ENCODE data around the gene PLS1.
"Not testable (repeated sequence)": the region's sequence is repeated elsewhere in the genome, so short reads cannot be mapped to it uniquely, and the experiment has no call there.

Gene PLS1

DNA sequence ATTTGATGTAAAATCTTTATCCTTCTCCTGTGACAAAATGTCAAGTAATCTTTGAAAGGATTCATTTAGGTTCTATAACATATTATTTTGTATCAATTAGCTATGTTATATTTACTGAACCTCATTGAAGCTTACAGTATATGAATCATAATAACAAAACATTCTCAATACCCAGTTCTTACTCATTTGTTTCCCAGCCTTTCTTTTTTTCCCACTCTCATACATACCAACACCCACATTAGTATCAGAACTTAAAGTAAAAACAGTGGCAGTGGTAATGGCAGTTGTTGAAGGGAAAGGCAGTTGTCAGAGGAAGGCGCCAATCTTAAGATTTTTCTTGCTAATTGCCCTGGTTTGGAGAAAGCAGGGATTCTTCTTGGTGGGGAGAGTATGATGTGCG is 94.4 kb downstream of the PLS1 start:
- no peak for DNase-seq (ENCODE audit: low spot score)
- Histone ChIP-seq H3K27ac (no peak overlapping the region), H3K4me3 (no peak overlapping the region)
- TF ChIP-seq, protein P1, sequence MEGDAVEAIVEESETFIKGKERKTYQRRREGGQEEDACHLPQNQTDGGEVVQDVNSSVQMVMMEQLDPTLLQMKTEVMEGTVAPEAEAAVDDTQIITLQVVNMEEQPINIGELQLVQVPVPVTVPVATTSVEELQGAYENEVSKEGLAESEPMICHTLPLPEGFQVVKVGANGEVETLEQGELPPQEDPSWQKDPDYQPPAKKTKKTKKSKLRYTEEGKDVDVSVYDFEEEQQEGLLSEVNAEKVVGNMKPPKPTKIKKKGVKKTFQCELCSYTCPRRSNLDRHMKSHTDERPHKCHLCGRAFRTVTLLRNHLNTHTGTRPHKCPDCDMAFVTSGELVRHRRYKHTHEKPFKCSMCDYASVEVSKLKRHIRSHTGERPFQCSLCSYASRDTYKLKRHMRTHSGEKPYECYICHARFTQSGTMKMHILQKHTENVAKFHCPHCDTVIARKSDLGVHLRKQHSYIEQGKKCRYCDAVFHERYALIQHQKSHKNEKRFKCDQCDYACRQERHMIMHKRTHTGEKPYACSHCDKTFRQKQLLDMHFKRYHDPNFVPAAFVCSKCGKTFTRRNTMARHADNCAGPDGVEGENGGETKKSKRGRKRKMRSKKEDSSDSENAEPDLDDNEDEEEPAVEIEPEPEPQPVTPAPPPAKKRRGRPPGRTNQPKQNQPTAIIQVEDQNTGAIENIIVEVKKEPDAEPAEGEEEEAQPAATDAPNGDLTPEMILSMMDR (IDR thresholded peaks at IDR 0.05), result no peak

DNA sequence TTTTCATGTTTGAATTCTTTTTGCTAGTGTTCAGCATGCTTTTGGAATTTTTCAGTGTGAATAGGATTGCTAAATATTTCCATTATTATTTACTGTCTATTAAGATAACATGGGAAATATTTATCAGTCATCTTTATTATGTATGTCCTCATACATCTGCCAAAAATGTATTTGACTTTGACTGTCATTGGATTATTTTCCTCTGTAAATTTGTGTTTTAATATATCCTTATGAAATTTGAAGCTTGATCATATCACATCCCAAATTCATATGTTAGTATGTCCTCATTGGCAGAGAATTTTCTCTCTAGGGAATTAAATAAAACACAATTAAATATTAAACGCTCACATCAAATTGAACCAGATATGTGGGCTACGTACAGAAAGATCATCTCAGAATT is 95.3 kb downstream of the PLS1 start:
- no peak overlapping the region for H3K4me3 ChIP-seq
- TF ChIP-seq, protein P1 (IDR thresholded peaks at IDR 0.05), result no peak
- DNase-seq (ENCODE audit: low spot score), result no peak
- no peak overlapping the region for H3K27ac ChIP-seq

DNA sequence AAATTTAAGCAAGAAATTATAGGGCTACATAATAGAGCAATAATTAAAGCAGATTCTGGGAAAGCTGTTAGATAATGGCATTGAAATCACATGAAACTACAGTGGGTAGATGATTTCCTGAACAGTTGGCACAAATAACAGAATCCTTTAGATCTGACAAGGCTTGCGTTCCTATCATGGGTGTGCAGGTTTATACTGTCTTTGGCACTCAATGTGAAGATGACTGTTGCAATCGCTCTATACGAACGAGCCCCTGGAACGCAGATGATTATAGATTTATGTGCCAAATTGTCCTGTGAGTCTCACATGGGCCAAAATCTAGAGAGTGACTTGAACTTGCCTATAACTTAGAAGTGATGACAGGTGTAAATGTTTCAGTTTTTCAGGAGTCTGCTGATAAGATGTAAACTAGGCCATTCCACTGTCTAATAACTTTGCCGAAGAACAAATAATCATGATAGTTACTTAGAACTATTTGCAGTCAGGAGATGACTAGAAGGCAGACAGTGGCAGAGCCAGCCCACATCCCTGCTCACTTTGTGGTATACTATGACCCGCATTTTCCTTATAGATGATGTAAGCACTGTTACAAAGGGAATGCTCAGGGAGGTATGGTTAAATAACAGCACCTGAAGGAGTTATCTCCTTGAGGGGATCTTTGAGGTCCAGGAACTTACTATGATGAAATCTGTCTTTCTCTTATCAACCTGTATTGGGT is 97.1 kb downstream of the PLS1 start:
- no peak overlapping the region for H3K4me3 ChIP-seq
- H3K27ac ChIP-seq, result no peak overlapping the region
- no peak for DNase-seq (ENCODE audit: low spot score)
- TF ChIP-seq, protein P1 (IDR thresholded peaks at IDR 0.05), result no peak

DNA sequence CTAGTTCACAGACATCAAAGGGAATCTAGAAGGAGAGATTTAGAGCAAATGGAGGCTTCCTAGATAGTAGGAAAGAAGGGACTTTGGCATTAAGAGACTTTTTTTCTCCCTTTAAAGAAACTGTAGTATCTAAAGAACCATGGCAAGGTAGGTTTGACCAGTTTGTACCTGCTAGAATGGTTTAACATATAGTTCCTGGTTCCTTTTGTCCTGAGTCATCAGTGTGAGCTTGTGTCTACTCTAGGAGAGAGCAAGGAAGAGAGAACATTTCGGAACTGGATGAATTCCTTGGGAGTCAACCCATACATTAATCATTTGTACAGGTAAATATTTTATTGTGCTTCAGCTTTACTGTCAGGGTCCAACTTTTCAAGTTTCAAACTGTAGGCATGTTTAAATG is 98.0 kb downstream of the PLS1 start:
- no peak for DNase-seq (ENCODE audit: low spot score)
- H3K4me3 ChIP-seq, result no peak overlapping the region
- TF ChIP-seq, protein P1 (IDR thresholded peaks at IDR 0.05), result no peak
- H3K27ac ChIP-seq, result no peak overlapping the region

DNA sequence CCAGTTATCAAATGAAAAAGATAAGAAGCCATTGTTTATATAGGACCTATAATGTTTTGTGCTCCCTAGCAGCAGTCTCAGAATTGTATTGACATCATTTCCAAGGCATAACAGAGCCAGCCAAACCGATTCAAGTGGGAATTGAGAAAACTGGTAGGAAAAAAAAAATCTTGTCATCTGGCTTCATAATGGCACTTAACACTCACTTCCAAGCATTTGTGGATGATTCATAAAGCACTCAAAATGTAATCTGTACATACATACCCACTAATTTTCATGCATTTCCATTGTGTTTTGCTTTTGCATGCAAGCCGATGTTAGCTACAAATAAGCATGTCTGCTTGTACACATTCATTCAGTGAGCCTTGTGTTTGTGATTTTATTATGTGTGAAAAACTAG is 109.0 kb downstream of the PLS1 start:
- DNase-seq (ENCODE audit: low spot score), result no peak
- H3K4me3 ChIP-seq, result no peak overlapping the region
- no peak overlapping the region for H3K27ac ChIP-seq
- TF ChIP-seq, protein P1 (IDR thresholded peaks at IDR 0.05), result no peak

DNA sequence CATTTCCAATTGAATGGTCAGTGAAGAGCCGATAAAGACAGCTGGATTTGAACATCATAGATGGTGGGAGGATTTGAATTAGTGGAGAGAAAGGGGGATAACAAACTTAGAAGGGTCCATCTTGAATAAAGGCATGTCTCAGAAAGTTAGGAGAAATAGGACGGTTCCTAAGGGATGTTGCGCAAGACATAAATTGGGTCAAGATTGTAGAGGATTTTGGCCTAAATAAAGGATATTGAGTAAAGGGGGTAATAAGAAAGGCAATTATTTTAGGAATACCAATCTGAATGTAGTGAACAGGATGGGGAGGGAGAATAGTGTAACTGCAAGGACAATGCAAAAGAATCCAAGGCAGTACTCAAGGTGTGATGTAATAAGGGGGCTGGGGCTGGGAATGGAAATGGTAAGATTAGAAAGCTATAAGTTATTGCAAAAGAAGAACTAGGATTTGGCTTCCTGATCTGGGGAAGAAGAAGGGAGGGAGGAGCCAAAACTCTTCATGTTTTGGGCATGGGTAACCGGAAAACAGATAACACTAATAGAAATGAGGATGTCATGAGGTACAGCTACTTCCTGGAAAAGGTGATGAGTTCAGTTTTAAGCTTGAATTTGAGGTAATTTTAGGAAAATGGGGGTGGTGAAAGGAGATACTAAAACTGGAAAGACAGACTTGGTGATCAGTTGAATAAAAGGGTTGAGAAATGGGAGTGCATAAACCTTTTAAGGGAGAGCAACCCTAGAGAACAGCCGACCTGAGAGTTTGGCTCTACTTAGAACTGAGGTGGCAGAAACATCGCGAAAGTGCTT is 110.3 kb downstream of the PLS1 start:
- Histone ChIP-seq H3K4me3 (no peak overlapping the region), H3K27ac (no peak overlapping the region)
- TF ChIP-seq, protein P1 (IDR thresholded peaks at IDR 0.05), result no peak
- no peak for DNase-seq (ENCODE audit: low spot score)

DNA sequence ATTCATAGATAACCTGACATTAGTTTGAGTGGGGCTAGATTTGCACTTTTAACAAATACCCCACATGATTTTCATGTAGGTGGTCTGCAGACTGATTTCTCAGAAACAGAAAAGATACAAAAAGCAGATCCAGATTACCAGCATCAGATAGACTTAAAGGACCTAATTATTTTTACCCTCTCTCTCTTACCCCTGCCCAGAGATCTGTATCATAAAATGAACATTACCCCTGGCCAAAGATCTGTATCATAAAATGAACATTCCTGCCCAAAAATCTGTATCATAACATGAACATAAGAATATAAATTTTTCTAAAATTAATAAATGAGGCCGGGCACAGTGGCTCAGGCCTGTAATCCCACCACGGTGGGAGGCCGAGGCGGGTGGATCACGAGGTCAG is 113.0 kb downstream of the PLS1 start:
- H3K27ac ChIP-seq, result no peak overlapping the region
- DNase-seq (ENCODE audit: low spot score), result no peak
- no peak overlapping the region for H3K4me3 ChIP-seq
- TF ChIP-seq, protein P1 (IDR thresholded peaks at IDR 0.05), result no peak

DNA sequence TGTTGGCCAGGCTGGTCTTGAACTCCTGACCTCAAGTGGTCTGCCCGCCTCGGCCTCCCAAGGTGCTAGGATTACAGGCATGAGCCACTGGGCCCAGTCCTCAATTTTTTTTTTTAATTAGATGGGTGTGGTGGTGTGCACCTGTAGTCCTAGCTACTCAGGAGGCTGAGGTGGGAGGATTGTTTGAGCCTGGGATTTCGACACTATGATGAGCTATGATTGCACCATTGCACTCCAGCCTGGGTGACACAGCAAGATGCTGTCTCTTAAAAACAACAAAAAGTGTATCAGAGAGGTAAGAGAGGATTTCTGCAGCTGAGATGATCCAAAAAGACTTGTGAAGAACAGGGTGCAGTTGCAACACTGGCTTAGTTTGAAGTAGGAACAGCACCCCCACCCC is 118.7 kb downstream of the PLS1 start:
- H3K4me3 ChIP-seq; H3K27ac ChIP-seq; DNase-seq (ENCODE audit: low spot score): not testable (repeated sequence)
